ENCODE data around the gene DERL2. TPM values are rescaled to one million over a fixed set of nuclear protein-coding genes. Genes with fewer than 3 reads are reported as not detected.

The DERL2 gene
- polyA plus RNA-seq, 3 donors, result 44.9 to 51.7 (median 45.5) TPM

DNA sequence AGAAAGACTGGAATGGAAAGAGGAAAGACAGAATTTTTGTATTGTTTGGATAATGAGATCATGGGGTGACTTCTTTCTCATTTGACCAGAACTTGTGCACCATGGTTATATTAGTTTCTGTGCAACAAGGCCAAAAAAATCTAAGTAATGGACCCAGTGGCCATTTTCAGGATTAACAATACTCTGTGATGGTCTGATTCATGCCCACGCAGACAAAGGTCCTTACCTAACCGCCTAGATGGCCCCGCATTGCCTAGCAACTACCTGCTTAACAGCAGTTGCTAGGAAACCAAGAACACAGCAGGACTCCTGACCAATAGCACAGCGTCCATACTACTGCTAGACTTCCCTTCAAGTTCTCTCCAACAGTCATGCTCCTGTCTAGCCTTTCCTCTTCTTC lies 22.8 kb upstream of the DERL2 start:
- H3K27ac ChIP-seq (ENCODE audit: low read depth, low read length), result no peak overlapping the region
- WGBS, 3 donors, result 23 to 77% (median 61%) methylated on average over 4 of the region's 4 CpGs

DNA sequence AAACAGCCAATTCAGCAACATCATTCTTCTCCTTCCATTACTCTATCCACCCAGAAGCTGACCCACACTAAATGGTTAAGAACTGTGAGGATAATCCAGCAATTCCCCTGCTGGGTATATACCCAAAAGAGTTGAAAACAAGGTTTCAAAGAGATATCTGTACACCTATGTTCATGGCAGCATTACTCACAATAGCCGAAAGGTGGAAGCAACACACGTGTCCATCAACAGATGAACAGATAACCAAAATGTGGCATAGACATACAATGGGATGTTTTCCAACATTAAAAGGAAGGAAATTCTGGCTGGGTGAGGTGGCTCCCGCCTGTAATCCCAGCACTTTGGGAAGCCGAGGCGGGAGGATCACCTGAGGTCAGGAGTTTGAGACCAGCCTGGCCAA lies 20.3 kb upstream of the DERL2 start:
- WGBS, 3 donors, result 76 to 86% (median 84%) methylated on average over 5 of the region's 5 CpGs
- no peak overlapping the region for H3K27ac ChIP-seq (ENCODE audit: low read depth, low read length)

DNA sequence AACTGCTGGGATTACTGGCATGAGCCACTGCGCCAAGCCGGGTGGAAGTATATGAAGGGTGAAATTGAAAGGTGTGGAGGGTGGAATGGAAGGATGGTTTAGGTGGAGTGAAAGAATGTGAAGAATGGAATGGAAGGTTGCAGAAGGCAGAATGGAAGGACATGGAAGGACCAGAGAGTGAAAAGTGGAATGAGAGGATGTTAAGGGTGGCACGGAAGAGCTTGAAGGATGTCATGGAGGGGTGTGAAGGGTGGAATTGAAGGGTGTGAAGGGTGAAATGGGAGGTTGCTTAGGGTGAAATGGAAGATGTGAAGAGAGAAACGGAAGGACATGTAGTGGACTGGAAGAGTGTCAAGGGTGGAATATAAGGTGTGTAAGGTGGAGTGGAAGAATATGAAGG lies 16.6 kb upstream of the DERL2 start:
- 94 to 98% (median 96%) methylated on average over 4 of the region's 4 CpGs for WGBS, 3 donors
- no peak overlapping the region for H3K27ac ChIP-seq (ENCODE audit: low read depth, low read length)

DNA sequence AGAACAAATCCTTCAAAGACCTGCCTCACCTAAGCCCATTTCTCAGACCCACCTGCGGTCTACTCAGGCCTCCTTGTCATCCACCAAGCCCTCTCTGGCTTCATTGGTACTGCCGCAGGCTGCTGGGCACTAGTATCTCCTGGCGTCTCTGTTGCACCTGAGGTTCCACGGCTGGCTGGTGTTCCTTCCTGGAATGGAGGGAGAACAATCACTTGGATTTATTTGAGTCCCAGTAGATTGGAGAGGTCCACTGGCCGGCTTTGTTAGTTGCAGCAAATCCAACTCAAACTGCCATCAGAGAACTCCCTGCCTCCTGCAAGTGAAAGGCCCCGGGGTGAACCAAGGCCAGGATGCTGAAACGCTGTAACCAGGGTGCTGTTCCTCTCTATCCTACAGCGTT lies 15.7 kb upstream of the DERL2 start:
- no peak overlapping the region for H3K27ac ChIP-seq (ENCODE audit: low read depth, low read length)
- WGBS, 3 donors, result 77 to 89% (median 82%) methylated on average over 8 of the region's 8 CpGs

DNA sequence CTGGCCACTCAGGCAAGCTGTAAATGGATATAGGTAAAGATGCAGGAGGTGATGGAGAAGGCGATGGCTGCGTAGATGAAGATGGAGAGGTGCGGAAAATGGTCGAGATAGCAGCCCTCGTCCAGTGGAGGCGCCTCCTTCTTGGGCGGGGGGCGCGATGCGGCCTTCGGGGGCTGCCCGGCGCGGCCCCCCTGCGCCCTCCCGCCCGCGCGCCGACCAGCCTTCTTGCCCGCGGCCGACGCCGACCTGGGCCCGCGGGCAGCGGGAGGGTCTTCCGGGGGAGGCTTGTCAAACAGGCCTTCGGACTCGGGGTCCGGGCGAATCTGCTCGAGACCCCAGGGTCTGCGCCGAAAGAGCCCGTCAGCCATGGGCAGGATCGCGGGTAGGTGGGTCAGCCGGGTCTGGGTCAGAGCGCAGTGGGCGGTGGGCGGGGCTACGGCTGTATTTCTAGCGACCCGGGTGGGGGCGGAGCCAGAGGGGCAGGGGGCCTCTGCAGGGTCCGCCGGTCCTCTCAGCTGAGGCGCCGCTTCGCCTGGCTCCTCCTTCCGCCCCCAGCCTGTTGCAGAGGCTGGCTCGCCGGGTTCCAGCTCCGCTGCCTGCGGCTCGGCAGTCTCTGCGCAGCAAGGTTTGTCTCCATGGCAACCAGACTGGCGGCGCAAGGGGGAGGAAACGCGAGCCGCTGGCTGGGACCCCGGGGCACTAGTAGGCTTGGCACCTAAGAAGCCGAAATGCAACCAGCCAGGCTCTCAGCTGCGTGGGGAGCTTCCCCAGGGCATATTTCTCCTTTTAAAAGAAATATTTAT lies 14.8 kb upstream of the DERL2 start:
- no peak overlapping the region for H3K27ac ChIP-seq (ENCODE audit: low read depth, low read length)
- 0 to 12% (median 12%) methylated on average over 52 to 67 of the region's 67 CpGs for WGBS, 3 donors

DNA sequence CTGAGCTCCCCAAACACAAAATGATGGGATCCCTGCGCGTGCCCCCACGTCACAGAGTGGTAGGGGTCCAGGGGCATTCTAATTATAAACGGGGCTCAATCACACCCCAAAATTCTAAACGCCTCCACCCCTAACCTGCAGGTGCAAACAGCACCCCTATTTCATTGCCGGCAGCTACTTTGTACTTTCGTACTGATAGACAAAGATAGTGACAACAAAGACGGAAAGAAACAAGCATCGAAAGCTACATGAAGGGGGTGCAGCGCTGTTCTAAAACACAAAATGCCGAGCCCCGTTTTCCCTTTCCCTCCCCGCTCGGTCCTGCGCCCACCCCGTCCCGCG lies 14.2 kb upstream of the DERL2 start:
- no peak overlapping the region for H3K27ac ChIP-seq (ENCODE audit: low read depth, low read length)
- WGBS, 3 donors, result 8 to 27% (median 18%) methylated on average over 18 of the region's 18 CpGs

DNA sequence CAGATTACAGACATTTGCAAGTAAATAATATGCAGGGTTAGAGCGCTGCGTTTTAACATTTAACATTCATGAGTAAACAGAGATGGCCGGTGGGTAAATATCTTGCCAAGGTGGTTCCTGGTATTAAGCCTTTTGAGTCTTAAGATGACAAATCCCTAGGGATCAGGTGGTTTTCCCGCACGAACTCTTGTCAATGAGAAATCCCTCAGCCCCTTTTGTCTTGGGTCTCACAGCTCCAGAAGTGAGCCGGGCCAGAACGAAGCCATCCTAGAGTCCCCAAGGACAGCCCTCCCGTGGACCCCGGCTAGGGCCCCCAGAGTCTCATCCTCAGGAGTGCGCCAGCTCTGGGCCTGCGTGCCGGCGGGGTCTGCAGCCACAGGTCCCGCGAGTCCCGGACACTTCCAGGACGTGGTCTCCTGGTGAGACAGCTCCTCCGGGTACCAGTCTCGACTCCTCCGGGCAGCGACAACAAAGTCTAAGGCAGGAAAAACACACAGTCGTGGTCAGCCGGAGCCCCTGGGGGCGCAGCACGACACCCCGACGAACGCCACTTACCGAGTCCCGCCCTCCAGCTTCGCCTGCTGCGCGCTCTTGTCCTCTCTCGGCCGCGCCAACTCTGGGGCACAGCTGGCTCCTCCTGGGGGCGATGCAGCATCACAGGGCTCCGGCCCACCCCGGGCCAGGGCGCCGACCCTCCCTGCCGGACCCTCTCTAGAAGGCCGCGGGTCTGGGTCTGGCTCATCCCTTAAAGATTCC lies 13.7 kb upstream of the DERL2 start:
- 9 to 59% (median 41%) methylated on average over 41 to 44 of the region's 44 CpGs for WGBS, 3 donors
- H3K27ac ChIP-seq (ENCODE audit: low read depth, low read length), result no peak overlapping the region

DNA sequence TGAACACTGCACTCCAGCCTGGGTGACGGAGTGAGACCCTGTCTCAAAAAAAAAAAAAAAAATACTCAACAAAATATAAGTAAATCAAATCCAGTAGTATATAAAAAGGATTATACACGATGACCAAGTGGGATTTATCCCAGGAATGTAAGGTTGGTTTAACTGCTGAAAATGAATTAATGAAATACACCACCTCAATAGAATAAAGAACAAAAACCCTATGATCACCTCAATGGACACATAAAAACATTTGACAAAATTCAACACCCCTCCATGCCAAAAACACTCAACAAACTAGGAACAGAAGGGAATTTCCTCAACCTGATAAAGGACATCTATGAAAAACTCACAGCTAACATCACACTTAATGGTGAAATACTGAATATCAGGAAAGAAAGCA lies 7.0 kb upstream of the DERL2 start:
- WGBS, 3 donors, result 88 to 95% (median 95%) methylated on average over 2 of the region's 2 CpGs
- H3K27ac ChIP-seq (ENCODE audit: low read depth, low read length), result no peak overlapping the region

DNA sequence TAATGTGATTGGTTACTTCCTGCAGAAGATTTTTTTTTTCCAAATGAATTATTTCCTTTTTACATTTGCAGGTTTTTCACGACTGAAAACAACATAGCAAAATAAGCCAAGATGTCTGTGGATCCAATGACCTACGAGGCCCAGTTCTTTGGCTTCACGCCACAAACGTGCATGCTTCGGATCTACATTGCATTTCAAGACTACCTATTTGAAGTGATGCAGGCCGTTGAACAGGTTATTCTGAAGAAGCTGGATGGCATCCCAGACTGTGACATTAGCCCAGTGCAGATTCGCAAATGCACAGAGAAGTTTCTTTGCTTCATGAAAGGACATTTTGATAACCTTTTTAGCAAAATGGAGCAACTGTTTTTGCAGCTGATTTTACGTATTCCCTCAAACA lies 2.8 kb upstream of the DERL2 start:
- H3K27ac ChIP-seq (ENCODE audit: low read depth, low read length), result no peak overlapping the region
- 80 to 87% (median 86%) methylated on average over 8 of the region's 8 CpGs for WGBS, 3 donors

DNA sequence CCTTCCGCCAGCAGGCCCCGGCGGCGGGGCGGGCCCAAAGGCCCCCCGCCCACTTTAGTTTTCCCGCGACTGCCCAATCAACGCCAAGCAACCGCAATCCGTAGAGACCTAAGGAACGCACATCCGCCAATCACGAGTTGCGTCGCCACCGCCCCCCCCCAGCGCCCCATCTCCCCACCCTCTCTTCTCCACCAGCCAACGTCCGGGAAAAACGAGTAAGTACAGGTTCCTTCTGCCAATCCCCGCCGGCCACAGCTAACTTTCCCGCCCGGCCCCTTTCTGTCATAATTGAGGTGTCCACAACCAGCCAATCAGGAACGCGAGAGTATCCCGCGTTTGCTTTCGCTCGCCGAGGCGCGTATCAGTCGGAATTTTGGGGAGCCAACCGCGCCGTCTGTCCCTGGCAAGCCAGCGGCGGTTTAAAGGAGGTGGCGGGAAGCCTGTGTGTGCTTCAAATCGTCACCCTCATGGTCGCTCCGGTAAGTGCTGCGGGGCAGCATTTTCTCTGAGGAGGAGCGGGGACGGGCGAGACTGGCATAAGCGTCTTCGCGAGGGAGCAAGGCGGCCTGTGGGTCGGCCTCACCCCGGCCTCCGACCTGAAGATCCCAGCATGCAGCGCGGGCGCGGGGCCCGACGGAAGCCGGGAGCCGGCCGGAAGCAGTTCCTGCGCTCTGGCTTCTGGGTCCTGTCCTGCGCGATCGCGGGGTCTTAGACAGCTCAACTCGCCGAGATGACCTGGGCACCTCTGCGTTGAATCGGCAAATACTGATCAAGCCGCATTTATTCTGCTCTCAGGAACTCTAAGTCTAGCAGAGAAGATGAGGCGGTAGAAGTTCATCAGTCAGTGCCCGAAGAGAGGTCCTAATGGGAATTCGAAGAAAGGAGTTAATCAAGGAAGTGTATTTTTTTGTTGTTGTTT lies 487 bp upstream of the DERL2 start, which contains the start of gene MIS12:
TSS of gene MIS12 (plus strand) at position 361 of the 919 bp plus-strand sequence. CDS start 2,297 bp downstream, outside the sequence.
- H3K27ac ChIP-seq (ENCODE audit: low read depth, low read length), result peak within 1 kb of the TSS; percentile 94
- 0 to 1% (median 0%) methylated on average over 77 of the region's 77 CpGs for WGBS, 3 donors

DNA sequence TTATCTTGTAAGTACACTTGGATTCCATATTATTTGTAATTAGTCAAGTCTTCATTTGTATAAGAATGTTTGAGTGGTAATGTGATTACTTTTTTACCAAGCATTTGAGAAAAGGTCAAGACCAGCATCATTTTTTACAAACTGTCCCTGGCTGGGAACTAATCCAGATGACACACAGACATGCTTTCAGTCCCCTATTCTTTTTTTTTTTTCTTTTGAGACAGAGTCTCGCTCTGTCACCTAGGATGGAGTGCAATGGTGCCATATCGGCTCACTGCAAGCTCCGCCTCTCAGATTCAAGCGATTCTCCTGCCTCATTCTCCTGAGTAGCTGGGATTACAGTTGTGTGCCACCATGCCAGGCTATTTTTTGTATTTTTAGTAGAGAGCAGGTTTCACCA lies 4.5 kb downstream of the DERL2 start:
- WGBS, 3 donors, result 85 to 99% (median 93%) methylated on average over 4 of the region's 4 CpGs

DNA sequence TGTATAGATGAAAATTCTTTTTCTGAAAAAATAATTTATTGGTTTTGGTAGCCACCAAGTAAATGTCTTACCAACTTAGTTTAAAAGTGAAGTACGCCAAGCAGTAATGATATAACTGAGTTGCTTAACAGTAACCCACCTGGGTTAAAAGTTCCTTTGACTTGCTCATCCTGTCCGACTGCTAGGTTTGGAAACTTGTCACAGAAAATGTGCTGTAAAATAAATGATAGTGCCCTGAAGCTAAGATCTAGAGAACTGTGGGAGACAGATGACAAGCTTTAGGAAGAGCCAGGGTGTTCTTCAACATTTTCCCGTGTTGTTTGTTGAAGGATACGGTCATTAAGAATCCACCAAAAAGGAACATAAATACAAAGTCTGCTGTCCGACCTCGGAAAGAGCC lies 5.0 kb downstream of the DERL2 start:
- WGBS, 3 donors, result 73 to 86% (median 83%) methylated on average over 6 of the region's 6 CpGs
- H3K27ac ChIP-seq (ENCODE audit: low read depth, low read length), result no peak overlapping the region

More for the DNA sequence above, 4.5 kb downstream of the DERL2 start:
- no peak overlapping the region for H3K27ac ChIP-seq (ENCODE audit: low read depth, low read length)

DNA sequence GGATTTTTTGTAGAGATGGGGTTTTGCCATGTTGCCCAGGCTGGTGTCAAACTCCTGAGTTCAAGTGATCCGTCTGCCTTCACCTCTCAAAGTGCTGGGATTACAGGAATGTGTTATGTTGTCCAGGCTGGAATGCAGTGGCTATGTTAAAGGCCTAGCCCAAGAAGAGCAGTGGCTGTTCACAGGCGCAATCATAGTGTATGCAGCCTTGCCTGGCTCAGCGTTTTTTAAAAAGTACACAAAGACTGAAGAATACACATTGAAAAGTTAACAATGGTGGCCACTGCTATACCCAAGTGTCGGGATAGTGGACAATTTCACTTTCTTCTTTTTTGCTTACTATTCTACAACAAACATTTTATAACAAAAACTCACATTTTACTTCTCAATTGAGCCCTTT lies 7.0 kb downstream of the DERL2 start:
- WGBS, 3 donors, result 87 to 95% (median 94%) methylated on average over 4 of the region's 4 CpGs

DNA sequence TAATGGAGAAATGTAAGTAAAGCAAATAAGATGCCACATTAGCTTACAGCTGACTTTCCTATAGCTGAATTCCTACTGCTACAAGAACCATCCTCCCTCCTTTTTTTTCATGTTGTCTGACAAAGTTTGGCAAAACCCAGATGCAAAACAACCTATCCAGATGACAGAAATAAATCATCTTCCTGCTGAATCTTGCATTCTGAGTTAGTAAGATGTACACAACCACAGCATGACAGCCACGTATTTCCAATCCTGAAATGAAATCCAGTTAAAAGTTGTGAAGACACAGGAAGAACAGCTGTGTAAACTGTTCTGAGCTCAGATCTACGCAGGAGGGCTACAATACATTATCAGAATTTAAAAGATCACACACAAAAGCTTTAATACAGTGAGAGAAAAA lies 12.1 kb downstream of the DERL2 start:
- H3K27ac ChIP-seq (ENCODE audit: low read depth, low read length), result no peak overlapping the region
- whole genome bisulfite sequencing, 3 donors, result 86 to 98% (median 87%) methylated on average over 2 of the region's 2 CpGs

More for the DNA sequence above, 7.0 kb downstream of the DERL2 start:
- H3K27ac ChIP-seq (ENCODE audit: low read depth, low read length), result no peak overlapping the region

DNA sequence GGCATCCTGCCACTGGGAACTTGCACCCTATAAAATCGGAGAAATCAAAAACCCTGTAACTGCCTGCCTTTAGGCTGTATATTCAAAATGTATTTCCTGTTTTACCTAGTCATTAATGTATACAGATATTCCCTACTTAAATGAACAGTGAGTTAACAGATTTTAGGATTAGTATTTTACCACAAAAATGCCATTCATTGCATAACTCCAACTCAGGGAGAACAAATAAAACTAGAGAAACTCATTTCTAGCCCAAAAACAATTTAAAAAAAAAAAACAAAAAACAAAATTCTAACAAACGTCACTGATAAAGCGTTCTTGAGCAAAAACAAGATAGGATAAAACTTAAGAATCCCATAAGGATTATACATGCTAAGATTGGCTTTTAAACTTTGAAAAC lies 13.5 kb downstream of the DERL2 start:
- WGBS, 3 donors, result 86 to 88% (median 87%) methylated on average over 3 of the region's 3 CpGs
- H3K27ac ChIP-seq (ENCODE audit: low read depth, low read length), result no peak overlapping the region

DNA sequence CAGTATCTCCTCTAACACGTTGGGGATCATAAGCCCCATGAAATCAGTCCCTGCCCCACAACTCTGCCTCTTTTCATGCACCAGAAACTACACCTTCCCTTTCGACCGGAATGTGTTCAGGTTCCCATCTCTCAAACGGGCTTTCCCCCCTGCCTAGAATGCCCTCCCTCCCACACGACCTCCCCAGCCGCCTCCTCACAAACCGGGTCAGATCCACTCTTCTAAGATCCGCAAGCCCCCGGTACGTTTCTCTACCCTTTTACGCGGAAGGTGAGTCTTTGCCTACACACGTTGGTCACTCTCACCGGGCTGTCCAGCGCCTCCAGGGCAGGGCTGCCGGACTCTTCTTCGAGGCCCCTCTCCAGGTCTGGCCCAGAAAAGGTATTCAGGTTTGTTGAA lies 17.9 kb downstream of the DERL2 start:
- 0 to 1% (median 0%) methylated on average over 17 of the region's 17 CpGs for WGBS, 3 donors
- no peak overlapping the region for H3K27ac ChIP-seq (ENCODE audit: low read depth, low read length)

DNA sequence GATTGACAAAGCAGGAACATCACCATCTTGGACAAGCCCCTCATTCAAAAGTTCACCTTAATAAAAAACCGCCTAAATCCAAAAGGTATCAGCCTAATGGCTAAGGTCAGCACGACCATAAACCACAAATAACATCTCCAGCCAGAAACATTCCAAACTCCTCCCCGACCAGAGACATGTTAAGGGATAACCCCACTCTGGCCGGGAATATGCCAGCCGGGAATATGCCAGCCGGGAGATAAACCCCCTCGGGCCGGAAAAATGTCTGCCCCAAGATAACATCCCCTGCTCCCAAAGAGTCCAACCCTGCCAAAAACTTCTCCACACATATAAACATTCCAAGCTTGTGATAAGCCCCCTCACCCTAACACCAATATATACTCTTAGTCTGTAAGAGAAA lies 18.6 kb downstream of the DERL2 start:
- H3K27ac ChIP-seq (ENCODE audit: low read depth, low read length), result no peak overlapping the region
- WGBS, 3 donors, result 4 to 12% (median 11%) methylated on average over 8 of the region's 8 CpGs

DNA sequence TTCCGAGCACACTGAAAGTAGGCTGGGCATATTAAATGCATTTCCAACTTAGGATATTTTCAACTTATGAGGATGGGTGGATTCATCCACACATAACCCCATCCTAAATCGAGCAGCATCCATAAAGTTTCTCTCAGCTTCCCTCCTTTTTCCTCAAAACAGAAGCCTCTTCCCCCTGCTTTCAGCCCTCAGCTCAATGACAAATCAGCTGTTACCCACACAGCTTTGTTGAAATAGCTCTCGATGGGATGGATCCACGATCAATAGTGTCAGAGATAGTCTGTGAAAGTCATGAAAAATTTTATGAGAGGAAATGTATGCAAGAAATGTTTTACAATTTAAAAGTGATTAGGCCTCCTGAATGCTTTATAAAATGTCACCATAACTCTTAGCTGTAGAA lies 19.7 kb downstream of the DERL2 start:
- 79 to 93% (median 90%) methylated on average over 4 of the region's 4 CpGs for WGBS, 3 donors
- no peak overlapping the region for H3K27ac ChIP-seq (ENCODE audit: low read depth, low read length)

Measured in adipose tissue (tissue), 3 donors.